Activated CD4-positive, alpha-beta memory T cell treated with anti-CD3 and anti-CD28 coated beads for 36 hours (primary cell): ENCODE measurements around the gene SLC24A3. TPM values are rescaled to one million over a fixed set of nuclear protein-coding genes. Genes with fewer than 3 reads are reported as not detected.

Experiments used
- CTCF ChIA-PET: fragments of 350-600 bp; sonication (Branson Sonifier 250); formaldehyde crosslinking; loops from one replicate; lab custom pipeline; 2021; ENCODE audit warnings: antibody characterized with exemption, inconsistent platforms; lab: Charles Lee
- POLR2A ChIA-PET: fragments of 350-600 bp; sonication (Branson Sonifier 250); formaldehyde crosslinking; loops from one replicate; lab custom pipeline; 2021; ENCODE audit warnings: antibody characterized with exemption; lab: Charles Lee
- DNase-seq: peaks from one replicate; pipeline ENCODE4 v3.0.0-alpha.2; 2020
- H3K27ac Mint-ChIP-seq: one replicate; pipeline ENCODE4 v1.8.0; 2021; ENCODE audit warnings: mixed read lengths
- H3K27me3 Mint-ChIP-seq: one replicate; pipeline ENCODE4 v1.8.0; 2021; ENCODE audit warnings: mixed read lengths
- H3K36me3 Mint-ChIP-seq: one replicate; pipeline ENCODE4 v1.8.0; 2021; ENCODE audit warnings: mixed read lengths
- H3K4me1 Mint-ChIP-seq: one replicate; pipeline ENCODE4 v1.8.0; 2021; ENCODE audit warnings: low read depth, mixed read lengths
- H3K4me3 Mint-ChIP-seq: one replicate; pipeline ENCODE4 v1.8.0; 2021; ENCODE audit warnings: mild to moderate bottlenecking, mixed read lengths
- H3K9me3 Mint-ChIP-seq: one replicate; pipeline ENCODE4 v1.8.0; 2021; ENCODE audit warnings: mixed read lengths
- intact Hi-C: fragments of 100-400 bp; cut with micrococcal nuclease; formaldehyde crosslinking; loops from one replicate; pipeline ENCODE4 v1.15.1; 2023
- total RNA-seq, 2 experiments: library from RNA; stranded (reverse); gene quantifications; one replicate each; pipeline ENCODE4 v1.2.3, GENCODE V29; 2021

SLC24A3 gene
- total RNA-seq, 2 experiments from 2014 or later = not detected

- no peaks in the 10 kb centered on the region for H3K9me3 Mint-ChIP-seq
- H3K4me1 Mint-ChIP-seq = no peaks in the 10 kb centered on the region
- intact Hi-C loops = no loop called here
- no peaks in the 10 kb centered on the region for H3K27me3 Mint-ChIP-seq
- DNase-seq = no peak
- H3K4me3 Mint-ChIP-seq = no peak overlapping the region
- H3K27ac Mint-ChIP-seq = no peak overlapping the region
- CTCF ChIA-PET = no interaction called here
- POLR2A ChIA-PET = no interaction called here
- no peaks in the 10 kb centered on the region for H3K36me3 Mint-ChIP-seq
These were observed 289.7 kb downstream of the SLC24A3 start for GRCh38 chr20:19502169-19502568.

DNA sequence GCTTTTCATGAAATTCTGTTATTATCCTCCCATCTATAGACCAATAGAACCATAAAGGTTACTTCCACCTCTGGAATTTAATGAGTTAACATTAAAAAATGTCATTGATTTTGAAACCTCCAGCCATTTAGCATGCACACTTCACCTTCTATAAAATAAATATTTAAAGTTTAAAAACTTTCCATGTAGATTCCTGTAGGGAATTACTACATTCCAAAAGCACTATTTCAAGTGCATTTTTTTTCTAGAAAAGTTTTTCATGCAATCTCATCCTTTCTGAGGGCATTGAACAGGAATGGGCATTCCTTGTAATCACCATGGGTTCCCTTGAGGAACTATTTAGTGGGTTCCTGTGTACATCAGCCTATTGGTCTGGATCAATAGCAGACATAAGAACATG is 291.8 kb downstream of the SLC24A3 start:
- Mint-ChIP-seq H3K27ac (no peak overlapping the region), H3K9me3 (no peaks in the 10 kb centered on the region), H3K27me3 (no peaks in the 10 kb centered on the region), H3K4me3 (no peak overlapping the region), H3K36me3 (no peaks in the 10 kb centered on the region), H3K4me1 (no peaks in the 10 kb centered on the region)
- ChIA-PET CTCF (no interaction called here), POLR2A (no interaction called here)
- DNase-seq = no peak
- intact Hi-C loops = no loop called here

DNA sequence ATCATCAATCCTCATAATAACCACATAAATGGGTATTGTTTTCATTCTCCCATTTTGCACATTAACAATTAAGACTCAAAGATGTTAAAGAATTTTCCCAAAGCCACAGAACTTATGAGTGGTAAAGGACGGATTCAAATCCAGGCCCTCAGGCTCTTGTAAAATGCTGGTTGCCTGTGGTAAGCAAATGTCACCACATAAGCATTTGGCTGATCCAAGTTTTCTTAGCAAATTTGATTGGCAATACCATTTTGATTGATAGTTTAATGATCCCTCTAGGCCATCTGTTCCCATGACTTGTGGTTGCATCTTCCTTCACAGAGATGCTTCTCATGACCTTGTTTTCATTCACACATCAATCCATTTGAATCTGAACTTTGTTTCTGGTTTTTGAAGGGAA is 293.6 kb downstream of the SLC24A3 start:
- H3K9me3 Mint-ChIP-seq = no peaks in the 10 kb centered on the region
- H3K27me3 Mint-ChIP-seq = no peaks in the 10 kb centered on the region
- no peaks in the 10 kb centered on the region for H3K36me3 Mint-ChIP-seq
- intact Hi-C loops = no loop called here
- H3K27ac Mint-ChIP-seq = no peak overlapping the region
- DNase-seq = no peak
- H3K4me3 Mint-ChIP-seq = no peak overlapping the region
- POLR2A ChIA-PET = no interaction called here
- CTCF ChIA-PET = no interaction called here
- no peaks in the 10 kb centered on the region for H3K4me1 Mint-ChIP-seq

- intact Hi-C loops = no loop called here
- H3K4me3 Mint-ChIP-seq = no peak overlapping the region
- H3K27ac Mint-ChIP-seq = no peak overlapping the region
- no peak for DNase-seq
- H3K9me3 Mint-ChIP-seq = no peaks in the 10 kb centered on the region
- no peaks in the 10 kb centered on the region for H3K4me1 Mint-ChIP-seq
- POLR2A ChIA-PET = no interaction called here
- H3K27me3 Mint-ChIP-seq = no peaks in the 10 kb centered on the region
- CTCF ChIA-PET = no interaction called here
- no peaks in the 10 kb centered on the region for H3K36me3 Mint-ChIP-seq
These were observed 296.0 kb downstream of the SLC24A3 start for GRCh38 chr20:19508449-19508848.

DNA sequence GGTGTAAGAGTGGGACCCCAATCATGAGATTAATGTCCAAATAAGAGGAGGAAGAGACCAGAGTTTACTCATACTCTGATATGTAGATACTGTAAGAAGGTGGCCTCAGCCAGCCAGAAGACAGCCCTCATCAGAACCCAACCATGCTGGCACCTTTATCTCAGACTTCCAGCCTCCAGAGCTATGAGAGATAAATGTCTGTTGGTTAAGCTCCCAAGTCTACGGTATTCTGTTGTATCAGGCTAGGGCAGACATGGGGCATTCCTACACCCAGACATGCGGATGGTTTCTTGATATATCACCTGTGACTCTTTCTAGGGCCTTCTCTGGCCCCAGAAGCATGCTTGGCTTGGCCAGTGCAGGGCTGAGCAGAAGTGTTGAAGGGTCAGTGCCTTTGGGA is 298.2 kb downstream of the SLC24A3 start:
- no peaks in the 10 kb centered on the region for H3K27me3 Mint-ChIP-seq
- CTCF ChIA-PET = no interaction called here
- intact Hi-C loops = no loop called here

DNA sequence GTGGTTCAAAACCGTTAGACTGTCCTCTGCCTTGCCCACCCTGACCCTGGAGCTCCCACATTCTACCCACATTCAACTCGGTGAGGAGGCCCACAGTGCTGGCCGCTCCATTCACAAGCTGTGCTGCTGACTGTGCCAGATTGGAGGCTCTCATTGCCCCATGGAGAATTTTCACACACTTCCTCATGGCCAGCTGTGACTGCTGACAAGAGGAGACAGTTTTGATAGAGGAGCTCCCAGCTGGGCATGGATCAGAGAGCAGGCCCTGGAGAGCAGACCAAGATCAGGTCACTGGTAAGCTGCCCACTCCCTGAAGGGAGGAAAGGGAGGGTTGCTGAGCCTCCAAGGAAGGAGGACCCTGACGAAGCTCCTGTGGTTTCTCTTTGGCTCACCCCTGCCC is 299.5 kb downstream of the SLC24A3 start:
- intact Hi-C loops = no loop called here
- DNase-seq = no peak
- Mint-ChIP-seq H3K4me1 (no peaks in the 10 kb centered on the region), H3K9me3 (no peaks in the 10 kb centered on the region), H3K27ac (no peak overlapping the region), H3K36me3 (no peaks in the 10 kb centered on the region), H3K4me3 (no peak overlapping the region), H3K27me3 (no peaks in the 10 kb centered on the region)
- ChIA-PET CTCF (no interaction called here), POLR2A (no interaction called here)

More for the DNA sequence above, 298.2 kb downstream of the SLC24A3 start:
- no peaks in the 10 kb centered on the region for H3K4me1 Mint-ChIP-seq
- POLR2A ChIA-PET = no interaction called here
- no peaks in the 10 kb centered on the region for H3K36me3 Mint-ChIP-seq
- no peak overlapping the region for H3K4me3 Mint-ChIP-seq
- no peak overlapping the region for H3K27ac Mint-ChIP-seq
- no peak for DNase-seq
- no peaks in the 10 kb centered on the region for H3K9me3 Mint-ChIP-seq

DNA sequence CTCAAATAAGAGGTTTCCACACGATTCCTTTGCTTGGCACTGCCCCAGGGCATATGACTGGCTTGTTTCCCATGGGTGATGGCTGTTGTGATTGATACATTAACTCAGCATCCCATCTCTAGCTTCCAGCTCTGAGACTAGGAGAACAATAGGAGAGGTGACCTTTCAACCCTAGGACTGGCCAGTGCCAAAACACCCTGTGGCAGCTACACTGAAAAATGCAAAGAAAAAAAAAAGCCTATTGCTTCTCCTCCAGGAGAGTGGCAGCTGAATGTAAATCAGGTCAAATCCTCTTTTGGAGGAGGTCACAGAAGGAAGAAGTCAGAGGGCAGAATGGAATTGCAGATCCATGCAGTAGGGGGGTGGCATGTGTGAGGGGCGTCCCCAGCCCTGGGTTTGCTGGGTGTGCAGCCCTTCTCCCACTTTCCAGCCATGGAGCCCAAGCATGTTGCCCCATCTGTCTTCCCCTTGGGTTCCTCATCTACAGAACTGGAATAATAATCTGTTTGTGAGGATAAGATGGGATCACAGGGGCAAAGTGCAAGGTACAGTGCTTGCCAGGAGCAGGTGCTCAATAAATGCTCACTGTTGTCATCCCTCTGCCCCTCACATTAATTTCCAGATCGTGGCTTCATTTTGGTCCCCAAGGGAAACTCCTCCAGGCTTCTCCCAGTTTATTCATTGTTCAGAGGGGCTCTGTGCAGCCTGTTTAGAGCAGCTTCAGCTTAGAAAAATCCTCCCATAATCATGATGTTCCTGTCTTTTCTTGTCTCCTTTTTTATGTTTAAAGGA is 300.6 kb downstream of the SLC24A3 start:
- DNase-seq = no peak
- H3K9me3 Mint-ChIP-seq = no peaks in the 10 kb centered on the region
- no peaks in the 10 kb centered on the region for H3K36me3 Mint-ChIP-seq
- H3K27ac Mint-ChIP-seq = no peak overlapping the region
- no peaks in the 10 kb centered on the region for H3K27me3 Mint-ChIP-seq
- POLR2A ChIA-PET = no interaction called here
- CTCF ChIA-PET = no interaction called here
- intact Hi-C loops = no loop called here
- H3K4me3 Mint-ChIP-seq = no peak overlapping the region
- H3K4me1 Mint-ChIP-seq = no peaks in the 10 kb centered on the region

DNA sequence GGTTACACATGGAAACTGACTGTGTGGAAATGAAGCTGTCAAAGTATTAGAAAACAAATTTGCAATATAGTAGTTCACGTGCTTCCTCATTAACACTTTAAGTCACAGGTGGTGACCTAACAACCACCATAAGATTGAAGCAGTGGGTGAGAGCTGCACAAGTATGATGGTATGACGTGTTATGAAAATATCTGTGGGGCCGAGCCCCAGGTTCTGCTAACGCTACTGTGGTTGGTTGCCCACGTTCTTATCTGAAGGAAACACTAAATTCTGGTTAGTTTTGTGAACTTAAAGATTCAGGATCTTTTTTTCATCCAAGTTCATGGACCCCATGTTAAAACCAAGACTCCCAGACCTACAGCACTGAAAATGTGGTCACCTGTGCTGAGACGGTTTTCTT is 302.6 kb downstream of the SLC24A3 start:
- Mint-ChIP-seq H3K4me3 (no peak overlapping the region), H3K36me3 (no peaks in the 10 kb centered on the region), H3K27ac (no peak overlapping the region), H3K27me3 (no peaks in the 10 kb centered on the region), H3K9me3 (no peaks in the 10 kb centered on the region), H3K4me1 (no peaks in the 10 kb centered on the region)
- POLR2A ChIA-PET = no interaction called here
- no peak for DNase-seq
- CTCF ChIA-PET = no interaction called here
- intact Hi-C loops = no loop called here

DNA sequence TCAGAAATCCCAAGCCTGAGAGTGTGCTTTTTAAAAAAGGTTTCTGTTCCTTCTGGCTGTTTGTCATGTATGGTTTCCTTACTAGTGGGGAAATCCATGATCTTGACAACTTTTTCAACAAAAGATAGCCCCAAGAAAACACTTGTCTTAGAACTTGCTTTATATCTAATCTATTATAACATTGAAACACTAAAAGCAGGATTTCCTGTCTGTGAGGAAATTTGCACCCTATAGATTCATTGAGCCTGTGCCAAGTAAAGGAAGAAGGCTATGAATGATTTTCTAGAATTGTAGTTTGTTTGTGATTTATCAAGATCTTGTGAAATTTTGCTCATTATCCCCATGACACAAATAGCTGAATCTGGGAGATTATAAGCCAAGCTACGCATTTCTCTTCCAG is 307.0 kb downstream of the SLC24A3 start:
- Mint-ChIP-seq H3K27ac (no peak overlapping the region), H3K27me3 (no peaks in the 10 kb centered on the region), H3K9me3 (no peaks in the 10 kb centered on the region), H3K4me1 (no peaks in the 10 kb centered on the region), H3K4me3 (no peak overlapping the region), H3K36me3 (no peaks in the 10 kb centered on the region)
- CTCF ChIA-PET = no interaction called here
- POLR2A ChIA-PET = no interaction called here
- DNase-seq = no peak
- intact Hi-C loops = no loop called here

- ChIA-PET POLR2A (no interaction called here), CTCF (no interaction called here)
- DNase-seq = no peak
- no peaks in the 10 kb centered on the region for H3K9me3 Mint-ChIP-seq
- H3K27me3 Mint-ChIP-seq = no peaks in the 10 kb centered on the region
- no peak overlapping the region for H3K4me3 Mint-ChIP-seq
- no peaks in the 10 kb centered on the region for H3K4me1 Mint-ChIP-seq
- H3K36me3 Mint-ChIP-seq = no peaks in the 10 kb centered on the region
- no peak overlapping the region for H3K27ac Mint-ChIP-seq
- intact Hi-C loops = no loop called here
These were observed 307.8 kb downstream of the SLC24A3 start for GRCh38 chr20:19520261-19520660.

GRCh38 chr20:19522071-19522801 is 309.8 kb downstream of the SLC24A3 start:
- POLR2A ChIA-PET = no interaction called here
- Mint-ChIP-seq H3K9me3 (no peaks in the 10 kb centered on the region), H3K4me1 (no peaks in the 10 kb centered on the region), H3K4me3 (no peak overlapping the region), H3K27ac (no peak overlapping the region), H3K27me3 (no peaks in the 10 kb centered on the region), H3K36me3 (no peaks in the 10 kb centered on the region)
- no peak for DNase-seq
- intact Hi-C loops = no loop called here
- CTCF ChIA-PET = no interaction called here

GRCh38 chr20:19522836-19523590 is 310.6 kb downstream of the SLC24A3 start:
- Mint-ChIP-seq H3K27me3 (no peaks in the 10 kb centered on the region), H3K9me3 (no peaks in the 10 kb centered on the region), H3K36me3 (no peaks in the 10 kb centered on the region), H3K27ac (no peak overlapping the region), H3K4me1 (no peaks in the 10 kb centered on the region), H3K4me3 (no peak overlapping the region)
- ChIA-PET CTCF (no interaction called here), POLR2A (no interaction called here)
- intact Hi-C loops = no loop called here
- no peak for DNase-seq
